Measurements from ENCODE around the gene LRP6.

Gene LRP6

GRCh38 chr12:12068751-12069150, 198.1 kb downstream of the LRP6 start:
- DNase-seq, result no peak
